GM18517 (cell line): ENCODE data around the gene EXTL2.
"Not testable (repeated sequence)": the region's sequence is repeated elsewhere in the genome, so short reads cannot be mapped to it uniquely, and the experiment has no call there.

ENCODE experiments used
- ATAC-seq: cut with Tn5 transposase; IDR thresholded peaks from one replicate; pipeline ENCODE4 v1.9.1; 2021; ENCODE audit warnings: mild to moderate bottlenecking, moderate library complexity; ENCODE audit not compliant: unreplicated experiment

EXTL2 gene

GRCh38 chr1:100861379-100861778 is 33.3 kb downstream of the EXTL2 start:
- ATAC-seq: no peak

- no peak for ATAC-seq
These were observed 34.1 kb downstream of the EXTL2 start for GRCh38 chr1:100860397-100860991.

GRCh38 chr1:100855116-100855515 is 39.5 kb downstream of the EXTL2 start:
- not testable (repeated sequence) for ATAC-seq

GRCh38 chr1:100852976-100853375 is 41.7 kb downstream of the EXTL2 start:
- no peak for ATAC-seq

GRCh38 chr1:100851726-100852125 is 42.9 kb downstream of the EXTL2 start:
- ATAC-seq: no peak

GRCh38 chr1:100847361-100848082 is 47.1 kb downstream of the EXTL2 start:
- no peak for ATAC-seq

- ATAC-seq: not testable (repeated sequence)
These were observed 51.5 kb downstream of the EXTL2 start for GRCh38 chr1:100843160-100843559.

GRCh38 chr1:100835866-100836842 is 58.5 kb downstream of the EXTL2 start:
- no peak for ATAC-seq

GRCh38 chr1:100834777-100835660 is 59.6 kb downstream of the EXTL2 start:
- peak; percentile 52 for ATAC-seq

- ATAC-seq: no peak
These were observed 61.8 kb downstream of the EXTL2 start for GRCh38 chr1:100832694-100833428.

GRCh38 chr1:100825666-100826065 is 69.0 kb downstream of the EXTL2 start:
- ATAC-seq: not testable (repeated sequence)
